ENCODE data around the gene ANXA1.
"Not testable (repeated sequence)": the region's sequence is repeated elsewhere in the genome, so short reads cannot be mapped to it uniquely, and the experiment has no call there.

Gene ANXA1

GRCh38 chr9:73168298-73168934 lies 16.8 kb downstream of the ANXA1 start:
- no peak for DNase-seq (ENCODE audit: low read depth, low spot score)

- DNase-seq (ENCODE audit: low read depth, low spot score) = no peak
These were observed 18.7 kb downstream of the ANXA1 start for GRCh38 chr9:73170185-73170957.

- no peak for DNase-seq (ENCODE audit: low read depth, low spot score)
These were observed 21.2 kb downstream of the ANXA1 start for GRCh38 chr9:73172901-73173215.

GRCh38 chr9:73173557-73174329 lies 22.1 kb downstream of the ANXA1 start:
- no peak for DNase-seq (ENCODE audit: low read depth, low spot score)

- DNase-seq (ENCODE audit: low read depth, low spot score) = no peak
These were observed 22.8 kb downstream of the ANXA1 start for GRCh38 chr9:73174330-73174980.

- DNase-seq (ENCODE audit: low read depth, low spot score) = no peak
These were observed 24.8 kb downstream of the ANXA1 start for GRCh38 chr9:73176450-73176875.

- DNase-seq (ENCODE audit: low read depth, low spot score) = no peak
These were observed 26.4 kb downstream of the ANXA1 start for GRCh38 chr9:73178044-73178443.

- no peak for DNase-seq (ENCODE audit: low read depth, low spot score)
These were observed 27.9 kb downstream of the ANXA1 start for GRCh38 chr9:73179589-73179988.

- no peak for DNase-seq (ENCODE audit: low read depth, low spot score)
These were observed 28.7 kb downstream of the ANXA1 start for GRCh38 chr9:73180403-73180802.

GRCh38 chr9:73182928-73183327 lies 31.3 kb downstream of the ANXA1 start:
- no peak for DNase-seq (ENCODE audit: low read depth, low spot score)

GRCh38 chr9:73183428-73183827 lies 31.8 kb downstream of the ANXA1 start:
- no peak for DNase-seq (ENCODE audit: low read depth, low spot score)

GRCh38 chr9:73183917-73184861 lies 32.5 kb downstream of the ANXA1 start:
- no peak for DNase-seq (ENCODE audit: low read depth, low spot score)

GRCh38 chr9:73191109-73191508 lies 39.4 kb downstream of the ANXA1 start:
- DNase-seq (ENCODE audit: low read depth, low spot score) = not testable (repeated sequence)

GRCh38 chr9:73194284-73194683 lies 42.6 kb downstream of the ANXA1 start:
- no peak for DNase-seq (ENCODE audit: low read depth, low spot score)

GRCh38 chr9:73199448-73199847 lies 47.8 kb downstream of the ANXA1 start:
- no peak for DNase-seq (ENCODE audit: low read depth, low spot score)

- DNase-seq (ENCODE audit: low read depth, low spot score) = no peak
These were observed 48.2 kb downstream of the ANXA1 start for GRCh38 chr9:73199886-73200285.

- no peak for DNase-seq (ENCODE audit: low read depth, low spot score)
These were observed 49.2 kb downstream of the ANXA1 start for GRCh38 chr9:73200694-73201452.

GRCh38 chr9:73202980-73203379 lies 51.3 kb downstream of the ANXA1 start:
- DNase-seq (ENCODE audit: low read depth, low spot score) = no peak

GRCh38 chr9:73204936-73205335 lies 53.3 kb downstream of the ANXA1 start:
- no peak for DNase-seq (ENCODE audit: low read depth, low spot score)

- no peak for DNase-seq (ENCODE audit: low read depth, low spot score)
These were observed 55.2 kb downstream of the ANXA1 start for GRCh38 chr9:73206851-73207250.
